AG10803 (cell line): ENCODE measurements around the gene PAF1.
A peak's percentile ranks its signal among the peaks of the same experiment; 100 is the strongest.

Source experiments
- DNase-seq: peaks from one replicate; pipeline ENCODE4 v3.0.0; 2010; ENCODE audit warnings: low read depth
- H3K4me3 ChIP-seq: 2 replicates; pipeline ENCODE4 v1.5.1; 2011; ENCODE audit warnings: mild to moderate bottlenecking, low read length, control low read depth
- CTCF ChIP-seq: conservative IDR thresholded peaks from 2 replicates; pipeline ENCODE4 v1.5.1; 2011; ENCODE audit warnings: mild to moderate bottlenecking, low read length, control low read depth, inconsistent platforms

The PAF1 gene

GRCh38 chr19:39433480-39434079 is 42.7 kb upstream of the PAF1 start:
- DNase-seq: no peak
- no peak overlapping the region for H3K4me3 ChIP-seq
- TF ChIP-seq CTCF: no peak

- no peak for DNase-seq
- no peak for TF ChIP-seq CTCF
- no peak overlapping the region for H3K4me3 ChIP-seq
Observed at GRCh38 chr19:39432677-39433025, 41.7 kb upstream of the PAF1 start.

DNA sequence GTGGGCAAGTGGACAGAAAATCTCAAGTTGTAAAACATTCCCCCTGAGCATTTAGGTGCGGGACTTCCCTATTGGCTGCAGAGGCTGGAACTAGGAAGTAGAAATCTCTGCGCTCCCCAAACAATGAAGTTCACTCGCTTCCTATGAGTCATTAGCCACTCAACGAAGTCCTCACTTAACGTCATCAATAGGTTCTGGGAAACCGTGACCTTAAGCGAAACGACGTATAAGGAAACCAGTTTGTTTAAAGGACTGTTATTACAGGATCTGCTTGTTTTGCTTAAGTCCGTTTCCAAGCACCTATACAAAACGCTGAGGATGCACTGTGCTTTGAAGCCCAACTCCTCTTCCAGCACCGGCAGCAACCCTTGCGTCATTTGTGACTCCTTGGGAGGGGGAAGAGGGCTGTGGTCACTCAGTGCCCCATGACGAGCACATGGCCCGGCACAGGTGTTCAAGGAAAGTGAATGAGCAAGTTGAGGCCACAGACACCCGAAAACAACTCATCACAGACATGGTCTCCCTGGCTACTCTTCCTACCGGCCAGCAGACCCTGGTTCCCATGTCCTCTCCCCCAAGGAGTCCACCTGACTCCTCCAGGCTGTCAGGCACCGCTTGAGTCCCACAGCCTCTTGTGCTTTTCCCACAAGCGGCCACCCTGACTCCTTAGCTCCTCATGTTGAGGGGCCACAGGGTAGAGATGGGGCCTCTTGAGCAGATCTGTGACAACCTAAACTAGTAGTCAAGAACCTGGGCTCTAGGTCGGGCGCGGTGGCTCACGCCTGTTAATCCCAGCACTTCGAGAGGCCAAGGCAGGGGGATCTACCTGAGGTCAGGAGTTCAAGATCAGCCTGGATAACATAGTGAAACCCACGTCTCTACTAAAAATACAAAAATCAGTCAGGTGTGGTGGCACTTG is 40.0 kb upstream of the PAF1 start:
- peak; percentile 19 for DNase-seq

DNA sequence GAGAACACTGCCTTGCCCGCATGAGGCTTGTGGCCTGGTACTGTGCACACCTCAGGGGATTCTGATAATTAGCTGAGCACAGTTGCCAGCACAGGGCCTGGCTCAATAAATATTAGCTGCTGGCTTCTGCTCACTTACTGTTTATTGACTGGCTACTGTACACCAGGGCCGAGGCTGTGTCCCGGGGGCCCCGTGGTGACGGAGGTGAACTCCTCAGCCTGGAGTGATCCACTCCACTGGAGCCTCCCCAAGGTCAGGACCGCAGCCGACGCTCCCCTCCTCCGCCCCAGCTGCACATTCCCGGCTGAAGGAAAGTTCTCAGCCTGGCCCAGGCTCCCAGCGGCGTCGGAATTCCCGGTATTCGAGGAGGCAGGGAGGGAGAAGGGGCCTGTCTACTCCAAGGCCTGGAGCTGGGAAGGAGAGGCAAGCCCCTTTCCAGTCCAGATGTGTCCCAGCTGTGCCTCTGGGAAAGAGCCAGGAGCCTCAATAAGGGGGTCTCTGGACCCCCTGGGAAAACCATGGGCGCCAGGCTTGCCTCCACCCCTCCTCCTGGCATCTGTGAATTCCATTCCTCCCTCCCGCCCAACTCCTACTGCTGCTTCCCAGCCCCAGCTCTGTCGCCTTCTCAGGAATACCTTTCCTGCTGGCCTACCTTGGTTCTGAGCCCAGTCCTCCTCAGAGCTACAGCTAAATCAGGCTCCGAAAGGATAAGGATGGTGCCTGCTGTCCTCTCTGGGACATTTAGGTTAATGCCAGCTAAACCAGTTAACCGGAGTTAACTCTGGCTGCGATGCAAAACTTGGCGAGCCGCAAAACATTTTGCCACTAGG is 37.6 kb upstream of the PAF1 start:
- H3K4me3 ChIP-seq: peak overlapping the region; percentile 20; the same call in 1 of the 2 replicates
- peak; percentile 20 for TF ChIP-seq CTCF
- peak; percentile 93 for DNase-seq

More for the DNA sequence above, 40.0 kb upstream of the PAF1 start:
- TF ChIP-seq CTCF: no peak
- no peak overlapping the region for H3K4me3 ChIP-seq

DNA sequence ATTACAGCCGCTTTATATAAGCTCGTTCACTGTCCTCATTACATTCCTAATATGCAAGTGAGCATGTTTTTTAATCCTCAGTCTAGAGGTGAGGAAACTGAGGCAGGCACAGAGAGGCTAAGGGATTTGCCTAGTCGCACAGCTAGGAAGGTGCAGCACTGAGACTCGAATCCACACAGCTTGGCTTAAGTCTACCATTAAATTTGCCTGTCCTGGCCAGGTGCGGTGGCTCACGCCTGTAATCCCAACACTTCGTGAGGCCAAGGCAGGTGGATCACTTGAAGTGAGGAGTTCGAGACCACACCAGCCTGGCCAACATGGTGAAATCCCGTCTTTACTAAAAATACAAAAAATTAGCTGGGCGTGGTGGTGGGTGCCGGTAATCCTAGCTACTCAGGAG is 36.8 kb upstream of the PAF1 start:
- no peak for TF ChIP-seq CTCF
- no peak overlapping the region for H3K4me3 ChIP-seq
- no peak for DNase-seq

DNA sequence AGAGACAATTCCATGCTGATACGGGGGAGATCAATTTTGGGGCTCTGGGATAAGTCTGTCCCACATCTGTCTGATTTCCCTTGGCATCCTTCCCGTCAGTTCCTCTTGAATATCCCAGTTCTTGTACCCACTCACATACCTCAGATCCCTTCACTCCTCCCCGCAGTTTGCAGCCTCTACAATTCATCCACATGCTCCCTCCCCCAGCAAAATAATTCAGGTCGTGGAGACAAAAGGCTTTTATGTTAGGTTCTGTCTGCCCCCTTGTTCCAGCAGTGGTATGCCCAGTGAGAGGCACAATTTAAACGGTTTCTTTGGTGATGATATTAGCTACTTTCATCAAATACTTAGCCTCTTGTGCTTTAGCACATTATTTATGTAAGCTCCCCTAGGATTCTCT is 35.3 kb upstream of the PAF1 start:
- DNase-seq: peak; percentile 20
- TF ChIP-seq CTCF: no peak
- no peak overlapping the region for H3K4me3 ChIP-seq
